Activated naive CD4-positive, alpha-beta T cell treated with anti-CD3 and anti-CD28 coated beads, Interleukin-2, amount 10 ng/mL, durations not matched to agents 7 days and 5 days (primary cell): ENCODE measurements around the gene PTOV1.

Experiments used
- CTCF ChIA-PET: fragments of 350-600 bp; sonication (Branson Sonifier 250); formaldehyde crosslinking; loops from one replicate; lab custom pipeline; 2021; ENCODE audit warnings: antibody characterized with exemption; lab: Charles Lee
- DNase-seq: peaks from one replicate; pipeline ENCODE4 v3.0.0-alpha.2; 2020
- H3K27ac Mint-ChIP-seq: one replicate; pipeline ENCODE4 v1.8.0; 2021; ENCODE audit warnings: mild to moderate bottlenecking, moderate library complexity, mixed read lengths
- H3K27me3 Mint-ChIP-seq: one replicate; pipeline ENCODE4 v1.8.0; 2021; ENCODE audit warnings: mild to moderate bottlenecking, mixed read lengths
- H3K36me3 Mint-ChIP-seq: one replicate; pipeline ENCODE4 v1.8.0; 2021; ENCODE audit warnings: mixed read lengths
- H3K4me1 Mint-ChIP-seq: one replicate; pipeline ENCODE4 v1.8.0; 2021; ENCODE audit warnings: mixed read lengths
- H3K4me3 Mint-ChIP-seq: one replicate; pipeline ENCODE4 v1.8.0; 2021; ENCODE audit warnings: mild to moderate bottlenecking, moderate library complexity, mixed read lengths
- H3K9me3 Mint-ChIP-seq: one replicate; pipeline ENCODE4 v1.8.0; 2021; ENCODE audit warnings: mixed read lengths

The PTOV1 gene

GRCh38 chr19:49875177-49875576, 24.2 kb downstream of the PTOV1 start:
- H3K27ac Mint-ChIP-seq = no peak overlapping the region
- no peaks in the 10 kb centered on the region for H3K27me3 Mint-ChIP-seq
- no peaks in the 10 kb centered on the region for H3K9me3 Mint-ChIP-seq
- H3K4me1 Mint-ChIP-seq = peaks cover 43% of the 10 kb centered on the region
- no peak overlapping the region for H3K4me3 Mint-ChIP-seq
- peaks cover 23% of the 10 kb centered on the region for H3K36me3 Mint-ChIP-seq
- CTCF ChIA-PET = no interaction called here
- no peak for DNase-seq

GRCh38 chr19:49875857-49876421, 25.0 kb downstream of the PTOV1 start:
- DNase-seq = peak; percentile 78
- Mint-ChIP-seq H3K27ac (no peak overlapping the region), H3K9me3 (no peaks in the 10 kb centered on the region), H3K4me1 (peaks cover 37% of the 10 kb centered on the region), H3K27me3 (no peaks in the 10 kb centered on the region), H3K36me3 (peaks cover 23% of the 10 kb centered on the region), H3K4me3 (no peak overlapping the region)
- CTCF ChIA-PET = no interaction called here

GRCh38 chr19:49876422-49877019, 25.6 kb downstream of the PTOV1 start:
- CTCF ChIA-PET = interaction anchor here (0.8 kb wide), 1 partner anchor 159 kb away, joined by 4 read pairs; no protein-coding TSS in a partner anchor
- H3K4me3 Mint-ChIP-seq = no peak overlapping the region
- H3K4me1 Mint-ChIP-seq = peaks cover 37% of the 10 kb centered on the region
- H3K27me3 Mint-ChIP-seq = no peaks in the 10 kb centered on the region
- no peaks in the 10 kb centered on the region for H3K9me3 Mint-ChIP-seq
- H3K36me3 Mint-ChIP-seq = peaks cover 25% of the 10 kb centered on the region
- DNase-seq = peak; percentile 98
- H3K27ac Mint-ChIP-seq = no peak overlapping the region

- Mint-ChIP-seq H3K4me1 (peaks cover 30% of the 10 kb centered on the region), H3K4me3 (no peak within 1 kb of the TSS), H3K36me3 (peaks cover 27% of the 10 kb centered on the region), H3K9me3 (no peaks in the 10 kb centered on the region), H3K27me3 (no peaks in the 10 kb centered on the region), H3K27ac (no peak within 1 kb of the TSS)
- CTCF ChIA-PET = interaction anchor here (0.8 kb wide), 1 partner anchor 160 kb away, joined by 4 read pairs; no protein-coding TSS in a partner anchor
- peak; percentile 99 for DNase-seq
These were observed 26.3 kb downstream of the PTOV1 start, which contains the start of the genes AKT1S1 and TBC1D17 for GRCh38 chr19:49877020-49877878. AKT1S1 (minus strand) TSS chr19:49877355; CDS start chr19:49873295, 4,060 bp downstream. TBC1D17 (plus strand) TSS chr19:49877702; CDS start chr19:49877724, 22 bp downstream.

GRCh38 chr19:49877879-49878743, 27.2 kb downstream of the PTOV1 start:
- H3K27ac Mint-ChIP-seq = no peak overlapping the region
- DNase-seq = peak; percentile 99
- H3K9me3 Mint-ChIP-seq = no peaks in the 10 kb centered on the region
- CTCF ChIA-PET = no interaction called here
- H3K36me3 Mint-ChIP-seq = peaks cover 32% of the 10 kb centered on the region
- H3K4me3 Mint-ChIP-seq = no peak overlapping the region
- peaks cover 29% of the 10 kb centered on the region for H3K4me1 Mint-ChIP-seq
- no peaks in the 10 kb centered on the region for H3K27me3 Mint-ChIP-seq

GRCh38 chr19:49878744-49879070, 27.7 kb downstream of the PTOV1 start:
- Mint-ChIP-seq H3K36me3 (peaks cover 38% of the 10 kb centered on the region), H3K27ac (peak overlapping the region; percentile 70), H3K4me3 (no peak overlapping the region), H3K27me3 (no peaks in the 10 kb centered on the region), H3K9me3 (no peaks in the 10 kb centered on the region), H3K4me1 (peaks cover 29% of the 10 kb centered on the region)
- no peak for DNase-seq
- CTCF ChIA-PET = no interaction called here

GRCh38 chr19:49879243-49879963, 28.4 kb downstream of the PTOV1 start:
- H3K9me3 Mint-ChIP-seq = no peaks in the 10 kb centered on the region
- H3K4me1 Mint-ChIP-seq = peaks cover 26% of the 10 kb centered on the region
- H3K27me3 Mint-ChIP-seq = no peaks in the 10 kb centered on the region
- peak overlapping the region; percentile 70 for H3K27ac Mint-ChIP-seq
- H3K4me3 Mint-ChIP-seq = no peak overlapping the region
- H3K36me3 Mint-ChIP-seq = peaks cover 41% of the 10 kb centered on the region
- CTCF ChIA-PET = no interaction called here
- DNase-seq = peak; percentile 42

- Mint-ChIP-seq H3K36me3 (peaks cover 45% of the 10 kb centered on the region), H3K27ac (peak overlapping the region; percentile 33), H3K4me3 (peak overlapping the region; percentile 21), H3K9me3 (no peaks in the 10 kb centered on the region), H3K4me1 (peaks cover 19% of the 10 kb centered on the region), H3K27me3 (no peaks in the 10 kb centered on the region)
- CTCF ChIA-PET = no interaction called here
- no peak for DNase-seq
These were observed 29.4 kb downstream of the PTOV1 start for GRCh38 chr19:49880162-49880869.

GRCh38 chr19:49881186-49881585, 30.2 kb downstream of the PTOV1 start:
- no peak overlapping the region for H3K4me3 Mint-ChIP-seq
- DNase-seq = no peak
- H3K27me3 Mint-ChIP-seq = no peaks in the 10 kb centered on the region
- no peaks in the 10 kb centered on the region for H3K9me3 Mint-ChIP-seq
- H3K36me3 Mint-ChIP-seq = peaks cover 49% of the 10 kb centered on the region
- H3K4me1 Mint-ChIP-seq = peaks cover 15% of the 10 kb centered on the region
- CTCF ChIA-PET = interaction anchor here (1.0 kb wide), 1 partner anchor 15 kb away, joined by 3 read pairs; no protein-coding TSS in a partner anchor
- H3K27ac Mint-ChIP-seq = no peak overlapping the region

GRCh38 chr19:49881672-49882394, 30.9 kb downstream of the PTOV1 start:
- H3K9me3 Mint-ChIP-seq = no peaks in the 10 kb centered on the region
- peaks cover 52% of the 10 kb centered on the region for H3K36me3 Mint-ChIP-seq
- CTCF ChIA-PET = interaction anchor here (1.0 kb wide), 1 partner anchor 14 kb away, joined by 3 read pairs; no protein-coding TSS in a partner anchor
- H3K27me3 Mint-ChIP-seq = no peaks in the 10 kb centered on the region
- peaks cover 15% of the 10 kb centered on the region for H3K4me1 Mint-ChIP-seq
- H3K4me3 Mint-ChIP-seq = no peak overlapping the region
- no peak for DNase-seq
- H3K27ac Mint-ChIP-seq = peak overlapping the region; percentile 69

- Mint-ChIP-seq H3K27me3 (no peaks in the 10 kb centered on the region), H3K36me3 (peaks cover 52% of the 10 kb centered on the region), H3K4me1 (peaks cover 15% of the 10 kb centered on the region), H3K27ac (no peak overlapping the region), H3K9me3 (no peaks in the 10 kb centered on the region), H3K4me3 (no peak overlapping the region)
- DNase-seq = no peak
- CTCF ChIA-PET = no interaction called here
These were observed 31.7 kb downstream of the PTOV1 start for GRCh38 chr19:49882643-49883042.

- Mint-ChIP-seq H3K27ac (no peak overlapping the region), H3K36me3 (peaks cover 50% of the 10 kb centered on the region), H3K9me3 (no peaks in the 10 kb centered on the region), H3K4me1 (peaks cover 12% of the 10 kb centered on the region), H3K27me3 (no peaks in the 10 kb centered on the region), H3K4me3 (no peak overlapping the region)
- no peak for DNase-seq
- CTCF ChIA-PET = no interaction called here
These were observed 32.1 kb downstream of the PTOV1 start for GRCh38 chr19:49883094-49883493.
